Head of caudate nucleus (tissue), 42 donors: ENCODE results near the gene NEBL.

Experiments
- DNase-seq, 42 donors: peaks; one replicate each; pipeline versions ENCODE4 v3.0.0 to v3.0.0-alpha.2; 2020 to 2021; ENCODE audit warnings: mixed read lengths in 7 of 42
- intact Hi-C: fragments of 100-400 bp; cut with DNase I; formaldehyde crosslinking; loops from one replicate; pipeline ENCODE4 v1.15.0; 2022

Gene NEBL

DNA sequence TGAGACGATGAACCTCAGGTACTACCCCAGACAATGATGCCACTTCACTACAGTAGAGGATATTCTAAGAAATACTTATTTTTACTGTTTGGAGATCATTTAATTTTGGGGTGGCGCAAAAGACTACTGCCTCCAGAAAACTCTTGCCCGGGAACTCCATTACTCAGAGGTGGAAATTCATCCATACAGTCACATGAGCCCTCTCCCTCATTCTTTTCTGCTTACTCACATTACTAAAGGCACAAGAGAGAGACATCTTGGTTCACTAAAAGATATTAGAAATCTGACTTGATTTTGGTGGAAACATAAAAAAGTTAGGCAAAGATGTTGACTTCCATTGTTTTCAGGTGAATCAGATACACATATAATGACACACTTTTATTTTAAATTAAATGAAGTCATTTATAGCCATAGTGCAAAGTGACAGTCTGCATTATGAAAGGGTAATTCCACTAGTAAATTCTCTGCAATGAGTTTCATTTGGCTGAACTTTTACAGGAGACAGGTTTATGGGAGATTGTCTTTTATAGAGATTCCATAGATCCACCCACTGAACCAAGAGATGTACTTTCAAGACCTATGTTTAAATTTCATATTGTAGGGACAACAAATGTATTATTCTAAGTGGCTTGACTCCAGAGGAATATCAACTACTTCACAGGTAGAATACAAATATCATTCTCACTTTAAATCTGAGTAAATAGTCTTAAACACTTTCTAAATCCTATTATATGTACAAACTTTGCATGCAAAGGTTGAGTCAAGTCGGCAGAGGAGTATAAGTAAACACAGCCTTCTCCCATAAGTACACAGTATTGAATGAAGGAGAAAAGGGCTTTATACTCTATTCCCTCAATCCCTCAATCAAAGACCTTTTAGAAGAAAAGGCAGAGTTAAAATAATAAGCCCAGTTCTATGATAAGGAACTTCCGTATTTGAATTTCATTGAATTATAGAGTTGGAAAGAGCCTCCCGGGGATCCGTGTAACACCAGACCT, 18.8 kb downstream of the NEBL start:
- DNase-seq, result no peak
- intact Hi-C loops, result no loop called here

DNA sequence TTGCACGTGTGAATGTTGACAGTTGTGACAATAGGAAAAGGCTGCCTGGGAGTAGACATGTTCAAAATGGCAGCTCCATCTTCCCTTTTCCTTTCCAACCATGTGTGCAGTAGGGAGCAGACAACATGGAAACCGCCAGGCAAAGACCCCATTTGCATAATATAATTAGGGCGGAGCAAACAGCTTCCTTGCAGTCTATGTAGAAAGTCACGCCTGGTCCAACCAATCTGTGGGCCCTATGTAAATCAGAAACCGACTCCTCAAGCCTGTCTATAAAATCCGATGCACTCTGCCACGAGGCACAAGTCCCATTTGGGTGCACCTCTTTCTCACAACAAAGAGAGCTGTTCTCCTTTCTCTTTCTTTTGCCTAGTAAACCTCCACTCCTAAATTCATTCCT, 19.6 kb downstream of the NEBL start:
- intact Hi-C loops, result no loop called here

DNA sequence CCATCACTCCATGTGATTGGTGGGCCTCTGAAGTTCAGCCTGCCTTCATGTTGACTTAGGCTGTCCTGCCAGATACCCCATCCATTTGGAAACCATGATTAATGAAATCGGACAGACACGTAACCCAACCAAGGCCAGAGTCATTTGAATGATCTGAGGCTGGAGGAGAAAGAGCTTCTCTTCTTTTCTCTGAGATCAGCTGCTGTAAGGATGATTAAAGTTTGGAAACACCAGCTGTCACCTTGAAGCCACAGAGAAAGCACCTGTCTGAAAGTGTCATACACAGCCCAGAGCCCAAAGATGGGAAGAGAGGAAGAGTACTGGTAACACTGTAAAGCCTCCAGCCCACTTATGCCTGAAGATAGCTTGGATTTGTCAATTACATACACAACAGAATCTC, 22.9 kb downstream of the NEBL start:
- intact Hi-C loops, result no loop called here
- DNase-seq, result no peak

More for the DNA sequence above, 19.6 kb downstream of the NEBL start:
- no peak for DNase-seq

DNA sequence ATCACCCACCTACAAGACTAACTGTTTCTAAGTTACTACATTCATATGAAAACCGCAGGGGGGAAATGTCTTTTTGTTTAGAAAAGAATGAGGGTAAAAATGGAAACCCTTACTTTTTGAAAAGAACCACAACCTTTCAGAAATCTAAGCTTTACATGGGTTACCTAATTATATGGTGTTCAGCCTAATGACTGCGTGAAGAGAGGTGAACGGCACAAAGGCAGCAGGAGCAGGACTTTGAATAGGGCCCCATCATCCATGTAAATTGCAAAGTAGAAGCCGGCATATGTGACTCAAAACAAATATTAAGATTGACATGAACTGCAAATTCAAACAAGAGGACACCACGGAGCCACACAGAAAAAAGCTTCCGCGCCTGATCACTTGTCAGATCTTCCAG, 25.1 kb downstream of the NEBL start:
- no peak for DNase-seq
- intact Hi-C loops, result no loop called here

DNA sequence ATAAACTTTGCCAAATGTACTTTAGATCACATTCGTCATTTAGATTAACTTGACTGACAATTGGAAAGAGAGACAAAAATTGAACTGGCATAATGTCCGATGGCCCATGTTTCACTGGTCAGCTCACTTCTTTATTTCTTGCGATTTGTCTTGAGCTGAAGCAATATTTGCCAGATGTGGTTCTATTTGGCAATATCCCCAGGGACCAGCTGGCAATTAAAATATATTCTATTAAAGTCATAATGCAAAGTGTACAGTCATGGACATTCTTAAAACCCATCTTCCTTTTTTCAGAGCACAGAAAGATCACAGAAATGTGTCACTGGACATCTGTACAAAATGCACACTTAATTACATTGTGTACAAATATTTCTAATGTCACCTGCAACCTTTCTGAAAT, 26.3 kb downstream of the NEBL start:
- no peak for DNase-seq
- intact Hi-C loops, result no loop called here

DNA sequence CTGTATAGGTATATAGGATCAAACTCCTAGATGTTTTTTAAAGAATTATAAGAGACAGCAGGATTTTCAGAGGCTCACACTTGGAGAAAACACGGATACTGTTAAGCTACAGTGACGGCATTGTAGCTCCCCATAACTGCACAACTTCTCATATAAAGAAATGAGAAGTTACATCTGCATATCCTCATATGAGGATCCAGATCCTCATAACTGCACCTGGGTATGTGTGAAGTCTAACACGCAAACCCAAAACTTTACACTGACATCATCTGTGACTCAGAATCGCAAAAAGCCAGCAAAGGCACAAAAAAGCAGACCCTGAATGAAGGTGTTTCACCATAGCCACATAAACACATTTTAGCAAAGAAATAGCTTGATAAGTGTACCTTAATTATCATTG, 34.1 kb downstream of the NEBL start:
- intact Hi-C loops, result no loop called here
- no peak for DNase-seq

DNA sequence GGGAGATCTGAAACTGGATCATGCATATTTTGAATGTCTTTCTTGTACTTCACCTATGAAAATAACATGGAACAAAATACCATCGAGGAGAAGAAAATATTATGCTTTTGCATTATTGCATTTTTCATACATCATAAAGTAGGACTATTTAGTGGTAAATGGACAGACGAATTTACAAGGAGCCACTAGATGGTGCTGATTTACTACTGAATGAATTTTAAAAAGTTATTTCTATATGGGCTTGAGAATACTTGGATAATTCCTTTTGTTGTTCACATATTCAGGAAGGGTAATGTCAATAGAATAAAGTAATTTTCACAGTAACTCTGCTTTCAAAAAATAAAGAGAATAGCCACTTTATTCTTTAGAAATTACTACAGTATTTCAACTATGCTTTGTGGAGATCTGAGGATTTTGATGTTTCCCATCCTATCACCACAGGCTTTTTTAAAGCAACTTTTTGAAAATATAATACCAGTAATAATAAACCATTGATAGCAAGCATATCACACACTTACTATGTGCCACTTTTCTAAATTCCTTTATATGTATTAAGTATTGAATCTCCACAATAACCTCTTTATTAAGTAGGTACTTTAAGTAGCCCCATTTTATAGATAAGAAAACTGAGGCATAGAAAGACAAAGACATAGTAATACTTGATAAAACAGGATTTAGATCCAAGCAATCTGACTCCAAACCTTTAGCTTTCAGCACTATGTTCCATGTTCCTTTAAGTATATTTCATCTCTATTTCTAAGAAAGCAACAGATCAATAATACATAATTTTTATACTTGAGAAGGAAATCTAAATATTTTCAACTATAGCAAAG, 38.6 kb downstream of the NEBL start:
- no peak for DNase-seq
- intact Hi-C loops, result no loop called here

DNA sequence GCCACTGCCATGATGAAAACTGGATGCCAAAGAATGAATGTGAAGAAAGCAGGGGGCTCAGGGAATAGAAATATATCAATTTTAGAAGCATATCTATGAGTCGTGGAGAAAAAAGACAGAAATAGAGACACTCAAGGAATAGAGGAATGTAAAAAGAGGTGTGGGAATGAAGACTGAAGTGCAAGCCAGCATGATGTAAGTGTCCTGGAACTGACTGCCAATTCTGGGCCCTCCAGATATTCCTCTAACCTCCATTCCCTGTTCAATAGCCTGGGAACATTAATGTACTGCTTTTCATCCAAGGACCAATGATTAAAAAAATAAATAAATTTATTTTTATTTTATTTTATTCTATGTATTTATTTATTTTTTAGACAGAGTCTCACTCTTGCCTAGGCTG, 40.6 kb downstream of the NEBL start:
- no peak for DNase-seq
- intact Hi-C loops, result no loop called here

DNA sequence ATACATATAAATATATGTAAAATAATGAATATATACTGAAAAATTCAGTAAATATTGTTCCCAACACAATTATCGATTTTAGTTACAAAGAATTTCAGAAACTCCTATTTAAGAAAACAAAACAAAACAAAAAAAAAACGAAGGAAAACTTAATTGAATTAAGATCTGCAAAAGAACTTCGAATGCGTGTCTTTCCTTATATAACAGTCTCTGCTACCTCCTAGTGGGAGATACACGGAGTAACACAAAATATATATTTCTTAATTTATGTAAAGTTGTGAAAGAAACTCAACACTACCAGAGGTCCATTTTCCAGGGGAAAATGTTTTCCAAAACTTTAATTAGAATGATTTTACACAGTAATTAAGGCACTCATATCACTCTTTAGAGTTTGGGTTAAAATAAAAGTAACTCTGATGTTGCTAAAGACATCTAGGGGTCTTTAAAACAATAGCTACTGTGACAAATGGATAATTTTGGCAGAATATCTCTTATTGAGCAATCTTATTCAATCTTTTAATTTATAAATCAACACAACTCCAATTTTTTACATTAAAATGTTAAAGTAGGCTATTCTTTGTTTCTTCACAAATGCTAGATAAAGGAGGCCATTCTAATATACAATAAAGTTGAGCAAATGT, 41.6 kb downstream of the NEBL start:
- intact Hi-C loops, result no loop called here
- no peak for DNase-seq

DNA sequence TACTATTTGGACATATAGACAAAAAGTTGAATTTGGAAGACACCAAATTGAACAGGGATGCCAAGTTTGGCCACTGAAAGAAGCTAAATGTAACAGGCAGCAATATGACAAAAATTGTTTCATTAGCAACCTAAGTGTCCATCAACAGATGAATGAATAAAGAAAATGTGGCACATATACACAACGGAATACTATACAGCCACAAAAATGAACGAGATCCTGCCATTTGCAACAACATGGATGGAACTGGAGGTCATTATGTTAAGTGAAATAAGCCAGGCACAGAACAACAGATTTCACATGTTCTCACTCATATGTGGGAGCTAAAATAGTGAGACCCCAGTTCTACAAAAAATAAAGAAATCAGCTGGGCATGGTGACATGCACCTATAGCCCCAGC, 43.8 kb downstream of the NEBL start:
- intact Hi-C loops, result no loop called here
- DNase-seq, result no peak

DNA sequence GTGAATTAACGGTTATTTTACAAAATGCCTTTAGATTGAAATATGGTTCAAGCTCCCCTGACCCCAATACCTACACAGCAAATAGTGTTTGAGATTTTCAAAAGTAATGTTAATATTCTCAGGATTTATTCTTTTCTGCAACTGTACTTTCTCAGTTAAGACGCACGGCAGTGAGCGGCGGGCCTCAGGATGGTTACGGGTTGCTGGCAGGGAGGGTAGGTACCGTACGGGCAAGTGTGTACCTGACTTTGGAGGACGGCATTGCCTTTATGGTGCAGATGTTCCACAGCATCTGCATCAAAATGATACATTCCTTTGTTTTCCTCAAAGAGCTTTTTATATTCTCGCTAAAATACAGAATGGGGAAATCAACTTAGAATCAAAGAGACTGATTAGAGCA, 44.8 kb downstream of the NEBL start:
- DNase-seq, result no peak
- intact Hi-C loops, result no loop called here

DNA sequence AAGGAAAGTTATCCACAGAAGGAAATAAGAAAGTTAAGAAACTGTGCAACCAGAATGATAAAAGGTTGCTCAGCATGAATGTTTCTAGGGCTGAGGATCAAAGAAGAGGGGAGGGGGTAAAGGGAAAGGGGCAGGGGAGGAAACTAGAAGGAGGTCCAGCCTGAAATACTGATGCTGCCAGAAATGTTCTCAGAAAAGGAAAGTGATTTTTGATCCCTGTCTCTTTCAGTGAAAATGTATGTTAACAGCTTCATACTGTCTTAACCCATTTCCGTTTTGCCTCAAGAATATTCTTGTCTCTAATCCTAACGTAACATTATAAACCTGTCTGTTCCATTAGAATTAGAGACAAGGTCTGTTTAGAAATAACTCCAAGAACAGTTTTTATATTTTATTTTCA, 49.6 kb downstream of the NEBL start:
- intact Hi-C loops, result no loop called here
- DNase-seq, result no peak

DNA sequence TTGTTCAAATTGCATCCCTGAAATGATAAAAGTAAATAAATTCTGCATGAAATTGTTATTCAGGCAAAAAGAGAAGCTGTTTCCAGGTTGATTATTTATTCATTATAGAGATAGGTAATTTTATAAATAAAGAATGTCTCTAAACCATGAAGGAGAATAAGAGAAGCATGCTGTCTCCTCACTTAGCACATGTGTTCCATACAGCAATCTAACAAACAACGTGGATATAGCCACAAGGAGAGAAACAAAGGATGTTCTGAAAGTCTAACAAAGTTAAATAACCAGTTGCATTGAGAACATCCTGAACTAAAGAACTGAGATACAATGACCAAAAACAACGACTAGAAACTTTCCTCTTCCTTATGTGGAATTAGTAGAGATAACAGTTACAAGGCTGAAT, 50.8 kb downstream of the NEBL start:
- intact Hi-C loops, result no loop called here
- DNase-seq, result no peak

DNA sequence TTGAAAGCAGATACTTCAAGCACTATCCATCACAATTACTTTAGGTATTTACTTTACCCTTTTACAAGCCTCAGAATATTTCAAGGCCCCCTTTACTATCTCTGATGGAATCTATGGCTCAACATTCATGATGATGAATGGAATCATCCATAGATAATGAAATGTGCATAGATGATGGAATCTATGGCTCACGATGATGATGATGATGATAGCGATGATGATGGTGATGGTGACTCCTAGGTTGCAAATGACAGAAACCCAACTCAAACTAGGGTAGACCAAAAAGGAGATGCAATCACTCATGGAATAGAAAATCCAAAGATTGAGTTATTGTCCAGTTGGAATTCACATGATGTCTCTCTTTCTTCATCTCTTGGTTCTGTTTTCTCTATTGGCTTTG, 55.7 kb downstream of the NEBL start:
- intact Hi-C loops, result no loop called here
- no peak for DNase-seq

DNA sequence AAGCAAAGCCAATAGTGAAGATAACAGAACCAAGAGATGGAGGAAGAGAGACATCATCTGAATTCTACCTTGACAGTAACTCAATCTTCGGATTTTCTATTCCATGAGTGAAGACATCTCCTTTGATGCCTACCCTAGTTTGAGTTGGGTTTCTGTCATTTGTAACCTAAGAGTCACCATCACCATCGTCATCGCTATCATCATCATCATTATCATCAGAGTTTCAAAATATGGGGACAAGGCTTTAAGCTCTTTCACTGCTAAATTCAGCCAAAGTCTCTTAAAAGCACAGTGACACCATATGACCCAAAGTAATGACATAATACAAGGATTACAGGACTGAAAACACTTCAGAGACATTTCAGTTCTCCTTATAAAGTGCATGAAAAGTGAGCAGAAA, 57.2 kb downstream of the NEBL start:
- DNase-seq, result no peak
- intact Hi-C loops, result no loop called here

DNA sequence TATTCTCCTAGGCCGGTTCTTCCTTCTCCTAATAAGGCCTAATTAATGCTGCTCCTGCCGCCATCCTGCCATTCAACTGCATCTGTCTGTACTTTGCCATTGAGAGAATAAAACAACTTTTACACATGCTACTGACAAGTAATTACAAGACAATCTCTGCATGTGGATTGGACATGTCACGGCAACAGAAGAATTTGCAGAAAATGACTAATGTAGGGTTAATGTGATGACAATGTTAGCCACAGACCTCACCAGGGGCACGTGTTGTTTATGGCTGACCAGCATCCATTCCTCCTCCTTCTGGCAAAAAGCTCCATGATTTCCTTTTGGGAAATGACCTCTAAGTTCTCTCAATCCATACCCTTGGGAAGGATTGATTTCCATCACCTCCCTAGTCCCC, 58.0 kb downstream of the NEBL start:
- DNase-seq, result no peak
- intact Hi-C loops, result no loop called here

DNA sequence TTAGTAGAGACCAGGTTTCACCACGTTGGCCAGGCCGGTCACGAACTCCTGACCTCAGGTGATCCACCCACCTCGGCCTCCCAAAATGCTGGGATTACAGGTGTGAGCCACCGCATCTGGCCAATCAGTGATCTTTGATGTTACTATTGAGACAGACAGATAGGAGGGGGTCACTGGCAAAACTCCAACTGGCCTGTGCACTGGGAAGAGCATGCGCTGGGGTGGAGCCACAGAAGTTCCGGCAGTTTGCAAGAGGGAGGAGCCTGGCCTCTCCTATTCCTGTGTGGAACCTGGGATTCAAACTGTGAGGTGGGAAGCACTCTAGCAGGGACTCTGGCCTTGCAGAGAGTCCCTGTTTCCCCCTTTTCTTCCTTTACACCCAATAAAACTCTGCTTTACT, 60.7 kb downstream of the NEBL start:
- DNase-seq, result no peak
- intact Hi-C loops, result no loop called here

DNA sequence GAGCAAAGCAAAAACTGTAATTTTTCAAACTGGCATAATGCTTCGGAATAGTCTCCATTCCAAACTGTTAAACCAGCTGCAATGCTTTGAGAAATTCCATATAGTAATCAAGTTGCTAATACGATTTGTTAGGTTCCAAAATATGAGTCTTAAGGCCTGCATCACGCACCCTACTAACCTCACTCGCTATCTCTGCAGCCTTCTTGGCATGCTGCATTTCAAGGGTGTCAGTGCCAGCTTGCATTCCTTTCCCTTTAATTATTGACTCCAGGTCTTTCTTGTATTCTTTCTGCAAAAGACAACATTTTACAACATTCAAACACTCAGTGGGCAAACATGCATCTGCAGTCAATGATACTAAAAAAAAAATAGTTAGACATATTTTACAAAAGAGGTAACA, 61.8 kb downstream of the NEBL start:
- intact Hi-C loops, result no loop called here
- no peak for DNase-seq

DNA sequence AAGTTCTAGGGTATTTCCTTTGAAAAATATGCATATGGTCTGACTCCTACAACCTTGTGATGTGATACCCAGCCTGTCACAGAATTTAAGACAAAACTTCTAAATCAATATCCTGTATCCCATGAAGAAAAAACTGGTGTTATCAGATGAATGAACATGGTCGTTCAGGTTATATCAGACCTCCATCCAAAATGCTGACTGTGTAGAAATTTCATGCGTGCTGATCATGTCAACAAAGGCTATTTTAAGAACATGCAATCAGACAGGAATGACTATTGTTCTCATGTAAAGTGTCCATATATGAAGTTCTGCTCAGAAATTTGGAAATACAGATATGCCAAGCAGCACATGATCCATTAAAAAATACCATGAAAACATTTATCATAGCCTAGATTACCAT, 62.3 kb downstream of the NEBL start:
- DNase-seq, result no peak

DNA sequence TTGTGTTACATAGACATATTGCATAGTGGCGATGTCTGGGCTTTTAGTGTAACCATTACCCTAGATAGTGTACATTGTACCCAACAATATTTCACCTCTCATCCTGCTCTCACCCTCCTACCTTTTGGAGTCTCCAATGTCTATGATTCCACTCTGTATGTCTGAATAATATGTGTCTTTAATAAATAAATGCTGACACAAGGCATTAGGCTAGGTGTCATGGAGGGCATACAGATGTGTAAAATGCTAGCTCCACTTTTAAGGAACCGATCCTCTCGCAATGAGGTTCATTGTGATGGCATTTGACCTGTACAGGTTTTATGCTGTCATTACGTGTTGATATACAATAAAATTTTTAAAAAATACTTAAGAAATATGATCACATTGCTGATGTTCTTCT, 74.3 kb downstream of the NEBL start:
- DNase-seq, result no peak
- intact Hi-C loops, result no loop called here

More for the DNA sequence above, 62.3 kb downstream of the NEBL start:
- intact Hi-C loops, result no loop called here
